Gastroesophageal sphincter (tissue), 4 donors: ENCODE results near the gene DES. TPM values are rescaled to one million over a fixed set of nuclear protein-coding genes. Genes with fewer than 3 reads are reported as not detected.

Source experiments
- ATAC-seq: fragments of 150-250 bp; one replicate; pipeline ENCODE4 v1.9.1; 2016; ENCODE audit warnings: mild to moderate bottlenecking, moderate library complexity
- H3K27ac ChIP-seq, 4 donors: fragments of 200-600 bp; sonication (generic) in 3 of 4; 1 replicate in 3 of 4; 2 replicates in 1 of 4; pipeline ENCODE4 v1.5.1; 2016 to 2019
- H3K27me3 ChIP-seq: fragments of 200-600 bp; sonication (generic); one replicate; pipeline ENCODE4 v1.5.1; 2019
- H3K36me3 ChIP-seq, 2 donors: fragments of 200-600 bp; sonication (generic); one replicate each; pipeline ENCODE4 v1.5.1; 2019; ENCODE audit warnings: control low read depth in 1 of 2
- H3K4me1 ChIP-seq, 3 donors: fragments of 200-600 bp; sonication (generic); 1 replicate in 2 of 3; 2 replicates in 1 of 3; pipeline ENCODE4 v1.5.1; 2016 to 2019; ENCODE audit warnings: control low read depth in 2 of 3
- H3K4me3 ChIP-seq, 2 donors: fragments of 200-600 bp; sonication (generic); one replicate each; pipeline ENCODE4 v1.5.1; 2019; ENCODE audit warnings: mild to moderate bottlenecking in 1 of 2, moderate library complexity in 1 of 2
- H3K9me3 ChIP-seq, 3 donors: fragments of 200-600 bp; sonication (generic); one replicate each; pipeline ENCODE4 v1.5.1; 2017 to 2019; ENCODE audit warnings: control low read depth in 2 of 3
- EP300 ChIP-seq: sonication (generic); formaldehyde crosslinking; IDR thresholded peaks from one replicate; pipeline ENCODE4 v1.6.1; 2017; ENCODE audit warnings: antibody characterized with exemption, mild to moderate bottlenecking
- POLR2A ChIP-seq, 2 donors: fragments of 450-650 bp; IDR thresholded peaks; one replicate each; pipeline ENCODE4 v1.6.1; 2017; ENCODE audit warnings: antibody characterized with exemption in 2 of 2, mild to moderate bottlenecking in 2 of 2, moderate library complexity in 1 of 2
- POLR2AphosphoS5 ChIP-seq: sonication (generic); formaldehyde crosslinking; IDR thresholded peaks from one replicate; pipeline ENCODE4 v1.6.1; 2017; ENCODE audit warnings: antibody characterized with exemption
- WGBS, 2 donors: methylation state at CpG; one replicate each; pipeline ENCODE4 v1.1.5; 2018; ENCODE audit warnings: low coverage in 1 of 2; 5-methylcytosine and 5-hydroxymethylcytosine counted together
- total RNA-seq, 4 donors: library from RNA; depleted of rRNA; stranded (reverse); fragments of >200 nt; gene quantifications; one replicate each; pipeline ENCODE4 v1.1.0, GENCODE V29; 2016
- TF ChIP-seq, protein P1 (sequence below), 4 experiments: fragments of 200-600 bp in 2 of 4; fragments of 450-650 bp in 2 of 4; sonication (generic) in 1 of 4; IDR thresholded peaks; one replicate each; pipeline ENCODE4 v1.5.1; 2017 to 2019; ENCODE audit warnings: antibody characterized with exemption in 4 of 4, mild to moderate bottlenecking in 2 of 4, moderate library complexity in 2 of 4

DES gene
- total RNA-seq, 4 donors from 2014 or later = 10,852 to 31,720 (median 15,007) TPM

DNA sequence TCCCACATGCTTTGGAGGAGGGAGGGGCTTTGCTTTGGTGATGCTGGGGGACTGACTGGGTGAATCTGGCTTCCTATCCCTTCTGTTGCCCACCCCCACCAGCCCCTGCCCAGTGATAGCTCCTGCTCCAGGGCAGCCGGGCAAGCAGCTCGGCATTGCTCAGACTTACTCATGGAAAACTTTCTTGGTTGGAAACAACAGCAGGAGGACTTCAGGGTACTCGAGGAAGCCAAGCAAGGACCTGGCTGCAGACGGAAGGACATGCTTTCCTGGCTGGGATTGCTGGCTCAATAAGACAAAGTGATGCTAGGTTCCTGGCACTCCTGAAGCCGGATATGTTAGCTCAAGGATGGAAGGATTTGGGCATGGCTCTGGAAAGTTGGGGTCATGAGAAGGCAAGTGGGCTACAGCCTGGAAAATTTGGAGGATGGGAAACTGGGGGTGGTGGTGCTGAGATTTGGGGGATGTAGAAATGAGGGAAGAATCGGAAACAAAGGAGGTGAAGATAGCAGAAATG is 19.6 kb downstream of the DES start:
- H3K27ac ChIP-seq = peak overlapping the region; percentile 93 to 99 (median 98)
- no peaks in the 10 kb centered on the region for H3K36me3 ChIP-seq
- peaks cover 7 to 94% (median 28%) of the 10 kb centered on the region in 3 donors for H3K4me1 ChIP-seq
- H3K4me3 ChIP-seq = no peak overlapping the region
- 45 to 59% methylated on average over 2 to 5 of the region's 6 CpGs for WGBS, 2 donors
- no peaks in the 10 kb centered on the region for H3K9me3 ChIP-seq
- TF ChIP-seq, protein P1, sequence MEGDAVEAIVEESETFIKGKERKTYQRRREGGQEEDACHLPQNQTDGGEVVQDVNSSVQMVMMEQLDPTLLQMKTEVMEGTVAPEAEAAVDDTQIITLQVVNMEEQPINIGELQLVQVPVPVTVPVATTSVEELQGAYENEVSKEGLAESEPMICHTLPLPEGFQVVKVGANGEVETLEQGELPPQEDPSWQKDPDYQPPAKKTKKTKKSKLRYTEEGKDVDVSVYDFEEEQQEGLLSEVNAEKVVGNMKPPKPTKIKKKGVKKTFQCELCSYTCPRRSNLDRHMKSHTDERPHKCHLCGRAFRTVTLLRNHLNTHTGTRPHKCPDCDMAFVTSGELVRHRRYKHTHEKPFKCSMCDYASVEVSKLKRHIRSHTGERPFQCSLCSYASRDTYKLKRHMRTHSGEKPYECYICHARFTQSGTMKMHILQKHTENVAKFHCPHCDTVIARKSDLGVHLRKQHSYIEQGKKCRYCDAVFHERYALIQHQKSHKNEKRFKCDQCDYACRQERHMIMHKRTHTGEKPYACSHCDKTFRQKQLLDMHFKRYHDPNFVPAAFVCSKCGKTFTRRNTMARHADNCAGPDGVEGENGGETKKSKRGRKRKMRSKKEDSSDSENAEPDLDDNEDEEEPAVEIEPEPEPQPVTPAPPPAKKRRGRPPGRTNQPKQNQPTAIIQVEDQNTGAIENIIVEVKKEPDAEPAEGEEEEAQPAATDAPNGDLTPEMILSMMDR (IDR thresholded peaks at IDR 0.05) = no peak
- no peak for TF ChIP-seq POLR2A (IDR thresholded peaks at IDR 0.05)
- TF ChIP-seq EP300 = no peak
- TF ChIP-seq POLR2AphosphoS5 = peak; percentile 48
- ATAC-seq = no peak
- peaks cover 30% of the 10 kb centered on the region for H3K27me3 ChIP-seq

DNA sequence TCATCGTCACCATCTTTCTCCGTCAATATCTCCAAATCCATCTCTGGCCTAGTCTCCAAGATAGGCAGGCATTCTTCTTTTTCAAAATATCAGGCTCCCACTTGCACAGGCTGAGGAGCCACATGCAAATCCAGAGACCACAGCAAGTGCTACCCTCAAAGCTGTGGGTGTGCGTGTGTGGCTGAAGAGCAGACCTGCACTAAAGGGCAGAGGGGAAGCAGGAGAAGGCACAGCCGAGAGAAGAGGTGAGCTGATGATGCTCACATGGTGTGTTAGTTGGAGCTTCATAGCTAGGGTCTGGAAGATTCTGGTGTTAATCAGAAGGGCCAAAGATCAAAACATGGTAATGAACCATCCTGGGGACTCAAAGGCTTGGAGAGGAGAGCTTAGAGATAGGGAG is 20.3 kb downstream of the DES start:
- H3K4me3 ChIP-seq = no peak overlapping the region
- H3K27ac ChIP-seq = peak overlapping the region; percentile 93 to 99 (median 98)
- H3K9me3 ChIP-seq = no peaks in the 10 kb centered on the region
- TF ChIP-seq EP300 = no peak
- TF ChIP-seq, protein P1 (IDR thresholded peaks at IDR 0.05) = no peak
- no peak for TF ChIP-seq POLR2AphosphoS5
- TF ChIP-seq POLR2A (IDR thresholded peaks at IDR 0.05) = no peak
- H3K4me1 ChIP-seq = peaks cover 7 to 94% (median 28%) of the 10 kb centered on the region in 3 donors
- ATAC-seq = no peak
- WGBS, 2 donors = 83 to 87% methylated on average over 2 to 4 of the region's 4 CpGs
- peaks cover 30% of the 10 kb centered on the region for H3K27me3 ChIP-seq
- no peaks in the 10 kb centered on the region for H3K36me3 ChIP-seq

DNA sequence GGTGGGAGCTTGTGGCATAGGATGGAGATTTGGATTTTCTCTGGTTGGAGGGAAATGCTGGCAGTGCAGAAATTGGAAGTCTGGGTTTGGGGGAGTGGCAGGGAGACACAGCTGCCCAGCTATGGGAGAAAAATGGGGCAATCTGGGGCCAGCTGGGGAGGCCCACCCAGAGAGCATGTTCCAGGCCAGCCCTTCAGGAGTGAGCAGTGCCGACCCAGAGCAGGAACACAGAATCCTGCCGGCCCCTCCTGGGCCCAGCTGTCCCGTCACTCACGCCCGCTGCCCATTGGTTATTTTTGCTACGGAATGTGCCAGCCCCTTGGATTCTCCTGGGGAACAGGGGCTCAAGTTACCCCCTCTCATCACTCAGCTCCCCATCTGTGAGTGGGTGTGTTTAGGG is 21.3 kb downstream of the DES start:
- WGBS, 2 donors = 40% methylated on average over 1 of the region's 6 CpGs; no CpG with 5 or more reads in 1 of the 2 donors
- no peaks in the 10 kb centered on the region for H3K36me3 ChIP-seq
- TF ChIP-seq, protein P1 (IDR thresholded peaks at IDR 0.05) = no peak
- TF ChIP-seq POLR2A (IDR thresholded peaks at IDR 0.05) (no peak), POLR2AphosphoS5 (no peak), EP300 (no peak)
- H3K4me1 ChIP-seq = peaks cover 7 to 97% (median 28%) of the 10 kb centered on the region in 3 donors
- no peak for ATAC-seq
- H3K4me3 ChIP-seq = no peak overlapping the region
- no peaks in the 10 kb centered on the region for H3K9me3 ChIP-seq
- peaks cover 29% of the 10 kb centered on the region for H3K27me3 ChIP-seq
- H3K27ac ChIP-seq = peak overlapping the region; percentile 93 to 99 (median 98)

DNA sequence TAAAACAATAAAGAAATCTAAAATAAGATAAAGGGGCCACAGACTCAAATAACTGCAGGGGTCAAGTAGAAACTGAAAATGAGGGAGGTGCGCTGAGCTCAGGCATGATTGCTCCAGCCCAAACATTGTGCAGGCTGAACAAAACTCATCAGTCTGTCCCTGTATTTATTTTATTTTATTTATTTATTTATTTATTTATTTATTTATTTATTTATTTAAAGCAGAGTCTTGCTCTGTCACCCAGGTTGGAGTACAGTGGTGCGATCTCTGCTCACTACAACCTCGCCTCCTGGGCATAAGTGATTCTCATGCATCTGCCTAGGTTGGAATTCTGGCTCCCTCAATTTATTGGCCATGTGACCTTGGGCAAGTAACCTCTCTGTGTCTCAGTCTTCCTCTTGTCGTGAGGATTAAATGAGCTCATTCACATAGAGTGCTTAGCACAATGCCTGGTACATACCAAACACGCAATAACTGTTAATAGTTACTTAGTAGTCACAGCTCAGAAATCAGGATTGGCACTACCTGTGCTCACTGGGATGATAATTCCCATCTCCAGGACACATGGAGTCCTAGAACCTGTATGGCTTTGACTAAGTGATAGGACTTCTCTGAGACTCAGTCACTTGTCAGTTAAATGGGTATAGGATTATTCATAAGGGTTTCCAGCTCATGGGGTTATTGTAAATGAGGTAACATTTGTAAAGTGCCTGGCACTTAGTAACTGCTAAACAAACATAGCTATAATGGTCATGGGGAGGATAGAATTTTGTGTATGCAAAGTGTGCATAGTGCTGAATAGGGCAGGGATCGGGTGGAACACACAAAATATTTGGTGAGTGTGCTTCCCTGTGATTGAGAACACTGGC is 22.4 kb downstream of the DES start:
- TF ChIP-seq POLR2A (IDR thresholded peaks at IDR 0.05) = no peak
- peak; percentile 42 for TF ChIP-seq POLR2AphosphoS5
- peaks cover 18% of the 10 kb centered on the region for H3K27me3 ChIP-seq
- no peak for ATAC-seq
- H3K9me3 ChIP-seq = no peaks in the 10 kb centered on the region
- peak overlapping the region; percentile 93 to 99 (median 98) for H3K27ac ChIP-seq
- H3K4me1 ChIP-seq = peaks cover 7 to 97% (median 18%) of the 10 kb centered on the region in 3 donors
- H3K36me3 ChIP-seq = no peaks in the 10 kb centered on the region
- peak overlapping the region in 1 of 2 donors; percentile 84 for H3K4me3 ChIP-seq
- WGBS, 2 donors = 82 to 86% methylated on average over 2 to 6 of the region's 6 CpGs

DNA sequence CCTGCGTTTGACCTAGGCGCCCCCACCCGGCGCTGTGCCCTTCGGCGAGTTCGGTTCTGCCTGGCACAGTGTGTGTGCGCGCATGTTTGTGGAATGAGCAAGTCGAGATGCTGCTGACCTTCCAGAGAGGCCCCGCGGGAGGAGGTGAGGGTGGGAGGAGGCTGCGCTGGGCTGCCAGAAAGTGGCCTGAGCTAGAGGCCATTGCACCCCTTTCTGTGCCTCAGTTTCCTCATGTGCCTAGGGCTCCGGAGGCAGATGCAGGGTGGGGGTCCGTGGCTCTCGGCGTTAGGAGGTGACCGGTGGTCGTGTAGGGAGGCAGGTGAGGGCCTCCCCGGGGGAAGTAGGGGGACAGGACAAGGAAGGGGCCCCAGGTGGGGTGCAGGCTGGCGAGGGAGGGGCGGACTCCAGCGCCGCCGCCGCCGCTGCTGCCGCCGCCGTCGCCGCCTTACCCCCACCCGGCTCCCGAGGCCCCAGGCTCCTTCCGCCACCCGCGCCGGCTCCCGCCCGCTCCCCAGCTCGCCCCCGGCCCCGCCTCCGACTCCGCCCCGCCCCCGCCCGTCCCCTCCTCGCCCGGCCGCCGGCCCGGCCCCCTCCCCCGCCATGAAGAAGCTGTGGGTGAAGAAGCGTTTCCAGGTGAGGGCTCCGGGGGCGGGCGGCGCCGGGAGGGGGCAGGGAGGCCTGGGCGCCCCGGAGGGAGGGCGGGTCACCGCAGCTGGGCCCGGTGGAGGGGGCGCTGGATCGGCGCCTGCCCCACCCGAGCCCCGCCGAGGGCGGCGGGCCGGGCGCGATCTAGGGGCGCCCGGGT is 23.5 kb downstream of the DES start:
- H3K27me3 ChIP-seq = peaks cover 14% of the 10 kb centered on the region
- peaks cover 0 to 97% (median 8%) of the 10 kb centered on the region in 3 donors for H3K4me1 ChIP-seq
- WGBS, 2 donors = 10% methylated on average over 9 of the region's 78 CpGs; no CpG with 5 or more reads in 1 of the 2 donors
- H3K4me3 ChIP-seq = peak overlapping the region; percentile 84 to 91
- TF ChIP-seq EP300 (no peak), POLR2A (IDR thresholded peaks at IDR 0.05) (peak; percentile 33 to 54), POLR2AphosphoS5 (peak; percentile 73)
- ATAC-seq = peak; percentile 69
- peak overlapping the region; percentile 93 to 99 (median 98) for H3K27ac ChIP-seq
- no peaks in the 10 kb centered on the region for H3K36me3 ChIP-seq
- no peaks in the 10 kb centered on the region for H3K9me3 ChIP-seq
